ENCODE data around the gene CIDEB.

CIDEB gene

GRCh38 chr14:24312736-24313507, 5.1 kb upstream of the CIDEB start:
- DNase-seq (ENCODE audit: low read depth), result no peak

- peak; percentile 39 for DNase-seq (ENCODE audit: low read depth)
These were observed 4.2 kb upstream of the CIDEB start for GRCh38 chr14:24311837-24312615.

DNA sequence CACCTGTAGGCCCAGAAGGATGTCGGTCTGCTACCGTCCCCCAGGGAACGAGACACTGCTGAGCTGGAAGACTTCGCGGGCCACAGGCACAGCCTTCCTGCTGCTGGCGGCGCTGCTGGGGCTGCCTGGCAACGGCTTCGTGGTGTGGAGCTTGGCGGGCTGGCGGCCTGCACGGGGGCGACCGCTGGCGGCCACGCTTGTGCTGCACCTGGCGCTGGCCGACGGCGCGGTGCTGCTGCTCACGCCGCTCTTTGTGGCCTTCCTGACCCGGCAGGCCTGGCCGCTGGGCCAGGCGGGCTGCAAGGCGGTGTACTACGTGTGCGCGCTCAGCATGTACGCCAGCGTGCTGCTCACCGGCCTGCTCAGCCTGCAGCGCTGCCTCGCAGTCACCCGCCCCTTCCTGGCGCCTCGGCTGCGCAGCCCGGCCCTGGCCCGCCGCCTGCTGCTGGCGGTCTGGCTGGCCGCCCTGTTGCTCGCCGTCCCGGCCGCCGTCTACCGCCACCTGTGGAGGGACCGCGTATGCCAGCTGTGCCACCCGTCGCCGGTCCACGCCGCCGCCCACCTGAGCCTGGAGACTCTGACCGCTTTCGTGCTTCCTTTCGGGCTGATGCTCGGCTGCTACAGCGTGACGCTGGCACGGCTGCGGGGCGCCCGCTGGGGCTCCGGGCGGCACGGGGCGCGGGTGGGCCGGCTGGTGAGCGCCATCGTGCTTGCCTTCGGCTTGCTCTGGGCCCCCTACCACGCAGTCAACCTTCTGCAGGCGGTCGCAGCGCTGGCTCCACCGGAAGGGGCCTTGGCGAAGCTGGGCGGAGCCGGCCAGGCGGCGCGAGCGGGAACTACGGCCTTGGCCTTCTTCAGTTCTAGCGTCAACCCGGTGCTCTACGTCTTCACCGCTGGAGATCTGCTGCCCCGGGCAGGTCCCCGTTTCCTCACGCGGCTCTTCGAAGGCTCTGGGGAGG, 3.1 kb upstream of the CIDEB start, which contains the start of gene LTB4R:
LTB4R (plus strand) TSS at position 857 of the 959 bp plus-strand sequence. CDS start 4,150 bp downstream, outside the sequence.
- DNase-seq (ENCODE audit: low read depth), result no peak

DNA sequence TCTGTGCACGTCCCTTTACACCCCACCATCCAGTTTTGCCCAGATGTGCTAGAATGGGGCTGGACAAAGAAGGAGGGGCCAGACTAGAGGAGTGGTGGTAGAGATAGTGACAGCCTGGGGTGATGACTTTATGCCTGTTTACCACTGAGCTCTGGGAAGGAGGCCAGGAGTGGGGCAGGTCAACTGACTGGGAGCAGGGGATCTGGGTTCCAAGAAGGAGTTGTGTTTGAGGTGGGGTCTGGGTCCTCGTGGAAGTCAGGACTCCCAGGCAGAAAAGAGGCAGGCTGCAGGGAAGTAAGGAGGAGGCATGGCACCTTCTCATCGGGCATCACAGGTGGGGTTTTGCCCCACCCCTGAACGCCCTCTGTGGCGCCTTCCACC, 2.5 kb upstream of the CIDEB start:
- DNase-seq (ENCODE audit: low read depth), result no peak

GRCh38 chr14:24309538-24310264, 1.9 kb upstream of the CIDEB start, which contains the start of gene LTB4R2:
TSS of gene LTB4R2 (plus strand) at chr14:24310140. CDS start at chr14:24310665, 525 bp downstream.
- DNase-seq (ENCODE audit: low read depth), result no peak

DNA sequence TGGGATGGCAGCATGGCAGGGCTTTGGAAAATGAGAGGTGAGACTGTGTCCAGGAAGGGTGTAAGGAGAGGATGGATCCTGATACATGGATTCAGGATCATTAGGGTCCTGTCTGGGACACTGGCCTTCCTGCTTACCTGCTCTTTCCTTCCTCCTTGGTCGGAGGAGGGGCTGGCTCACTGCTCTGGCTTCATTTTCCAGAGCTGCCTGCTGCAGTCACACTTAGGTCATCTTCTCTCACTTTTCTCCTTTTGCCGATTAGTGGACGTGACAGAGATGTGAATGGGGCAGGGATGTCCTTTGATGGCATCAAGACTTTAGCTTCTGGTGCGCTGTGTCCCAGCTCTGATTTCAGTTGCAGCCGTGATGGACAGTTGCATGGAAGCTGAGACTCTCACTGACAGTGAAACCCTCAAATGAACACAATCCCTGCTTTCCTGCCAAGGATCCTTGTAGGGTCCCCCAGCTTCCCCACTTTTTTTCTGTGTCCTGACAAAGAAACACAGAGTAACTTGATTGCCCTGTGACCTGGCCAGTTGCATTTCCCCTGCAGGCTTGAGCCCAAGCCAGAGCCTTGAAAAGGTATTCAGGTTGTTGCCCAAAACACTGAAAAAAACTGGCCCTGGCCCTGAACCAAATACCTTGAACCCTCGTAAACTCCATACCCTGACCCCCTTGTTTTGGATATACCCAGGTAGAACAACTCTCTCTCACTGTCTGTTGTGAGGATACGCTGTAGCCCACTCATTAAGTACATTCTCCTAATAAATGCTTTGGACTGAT, 756 bp upstream of the CIDEB start:
- no peak for DNase-seq (ENCODE audit: low read depth)

GRCh38 chr14:24307156-24307574, 612 bp downstream of the CIDEB start:
- no peak for DNase-seq (ENCODE audit: low read depth)

DNA sequence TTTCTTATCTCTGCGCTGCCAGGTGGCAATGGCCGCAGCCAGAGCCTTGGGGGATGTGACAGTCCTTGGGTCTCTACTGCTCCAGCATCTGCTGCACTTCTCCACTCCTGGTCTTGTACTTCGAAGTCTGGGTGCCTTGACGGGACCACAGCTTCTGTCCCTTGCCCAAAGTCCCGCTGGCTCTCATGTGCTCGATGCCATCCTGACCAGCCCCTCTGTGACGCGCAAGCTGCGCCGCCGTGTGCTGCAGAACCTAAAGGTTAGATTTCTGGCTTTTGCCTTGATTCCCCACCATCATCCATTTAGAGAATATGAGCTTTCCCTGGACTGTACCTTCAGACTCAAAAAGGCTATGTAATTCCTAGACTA, 3.8 kb downstream of the CIDEB start:
- no peak for DNase-seq (ENCODE audit: low read depth)

- no peak for DNase-seq (ENCODE audit: low read depth)
These were observed 7.3 kb downstream of the CIDEB start for GRCh38 chr14:24300326-24300980.

GRCh38 chr14:24299255-24300191, 8.3 kb downstream of the CIDEB start, which contains the start of the genes DHRS1 and NOP9:
TSS of gene DHRS1 (minus strand) at chr14:24299780. CDS start at chr14:24299106, 674 bp downstream.
TSS of gene NOP9 (plus strand) at chr14:24299850. CDS start at chr14:24299955, 105 bp downstream.
- no peak for DNase-seq (ENCODE audit: low read depth)

- peak; percentile 36 for DNase-seq (ENCODE audit: low read depth)
These were observed 8.9 kb downstream of the CIDEB start for GRCh38 chr14:24298892-24299254.

DNA sequence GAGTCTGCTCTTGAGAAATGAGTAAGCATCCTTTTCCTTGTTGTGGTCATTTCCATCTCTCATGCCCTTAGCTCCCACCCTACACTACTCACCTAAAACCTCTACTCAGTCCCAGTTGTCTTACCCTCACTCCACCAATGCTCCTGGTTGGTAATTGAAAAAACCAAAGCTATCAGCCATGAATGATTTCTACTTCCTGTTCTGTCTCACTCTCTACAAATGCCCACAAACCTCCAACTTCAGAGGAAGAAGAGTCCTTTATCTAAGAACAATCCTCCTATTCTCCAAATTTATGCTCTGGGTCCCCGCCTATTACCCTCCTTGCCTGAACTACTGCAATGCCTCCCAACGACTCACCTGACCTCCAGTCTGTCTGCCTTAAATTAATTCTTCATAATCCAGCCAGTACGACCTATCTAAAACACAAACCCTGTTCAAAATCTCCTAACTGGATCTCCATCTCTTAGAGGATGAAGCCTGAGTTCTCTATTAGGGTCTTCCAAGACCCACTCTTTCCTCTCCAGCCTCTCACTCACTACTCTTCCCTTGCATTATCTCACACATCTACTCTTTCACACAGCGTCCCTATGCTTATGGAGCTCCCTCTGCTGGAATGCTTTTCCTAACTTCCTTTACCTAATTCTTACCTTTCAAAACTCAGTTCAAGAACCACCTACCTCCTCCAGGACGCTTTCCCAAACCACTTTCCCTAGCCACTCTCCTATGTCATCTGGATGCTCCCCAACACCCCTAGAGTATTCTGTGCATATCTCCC, 10.4 kb downstream of the CIDEB start:
- no peak for DNase-seq (ENCODE audit: low read depth)

GRCh38 chr14:24296341-24297157, 11.2 kb downstream of the CIDEB start:
- peak; percentile 62 for DNase-seq (ENCODE audit: low read depth)

- DNase-seq (ENCODE audit: low read depth), result no peak
These were observed 14.3 kb downstream of the CIDEB start for GRCh38 chr14:24293525-24293924.

- no peak for DNase-seq (ENCODE audit: low read depth)
These were observed 15.5 kb downstream of the CIDEB start for GRCh38 chr14:24292118-24292807.

DNA sequence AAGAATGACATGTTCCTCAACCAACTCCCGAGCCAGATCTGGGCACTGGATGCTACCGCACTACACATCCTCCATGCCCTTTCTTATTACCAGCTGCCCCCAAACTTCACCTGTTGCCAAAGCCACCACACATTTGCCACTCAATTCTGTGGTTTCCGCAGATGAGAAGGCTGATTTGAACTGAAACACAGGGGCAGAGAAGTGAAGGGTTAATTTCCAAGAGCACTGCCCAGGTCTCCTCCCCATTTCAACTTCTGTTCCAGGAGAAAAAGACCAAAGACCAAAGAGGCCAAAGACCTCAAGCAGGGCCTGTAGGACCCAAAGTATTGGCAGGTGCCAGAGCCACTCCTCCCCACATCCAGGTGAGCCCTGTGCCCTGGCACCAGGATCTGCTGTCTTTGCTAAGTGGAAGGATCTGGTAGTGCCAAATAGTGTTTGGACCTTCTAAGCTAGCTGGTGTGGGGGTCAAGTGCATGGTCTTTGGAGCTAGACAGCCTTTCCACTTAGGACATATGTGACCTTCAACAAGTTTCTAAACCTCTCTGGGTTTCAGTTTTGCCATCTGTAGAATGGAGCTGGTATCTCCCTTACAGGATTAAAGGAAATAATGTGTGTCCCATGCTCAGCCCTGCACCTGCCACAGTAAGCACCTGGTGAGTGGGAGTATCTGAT, 16.2 kb downstream of the CIDEB start:
- no peak for DNase-seq (ENCODE audit: low read depth)
